Stimulated activated naive CD8-positive, alpha-beta T cell treated with anti-CD3 and anti-CD28 coated beads, Interleukin-15, Interleukin-2, amounts not matched to agents 100 ng/mL and 50 ng/mL, for 24 hours (primary cell): ENCODE data around the gene COG8.

ENCODE experiments used
- H3K27ac Mint-ChIP-seq: one replicate; pipeline ENCODE4 v1.8.0; 2021; ENCODE audit warnings: mild to moderate bottlenecking, mixed read lengths
- H3K27me3 Mint-ChIP-seq: one replicate; pipeline ENCODE4 v1.8.0; 2021; ENCODE audit warnings: mixed read lengths
- H3K36me3 Mint-ChIP-seq: one replicate; pipeline ENCODE4 v1.8.0; 2021; ENCODE audit warnings: low read depth, mixed read lengths
- H3K4me1 Mint-ChIP-seq: one replicate; pipeline ENCODE4 v1.8.0; 2021; ENCODE audit warnings: low read depth, mixed read lengths
- H3K4me3 Mint-ChIP-seq: one replicate; pipeline ENCODE4 v1.8.0; 2021; ENCODE audit warnings: mild to moderate bottlenecking, mixed read lengths
- H3K9me3 Mint-ChIP-seq: one replicate; pipeline ENCODE4 v1.8.0; 2021; ENCODE audit warnings: mixed read lengths

Gene COG8

GRCh38 chr16:69318911-69319289 is 20.5 kb downstream of the COG8 start:
- Mint-ChIP-seq H3K9me3 (no peaks in the 10 kb centered on the region), H3K27ac (no peak overlapping the region), H3K27me3 (no peaks in the 10 kb centered on the region), H3K4me3 (no peak overlapping the region), H3K36me3 (peaks cover 53% of the 10 kb centered on the region), H3K4me1 (peaks cover 1% of the 10 kb centered on the region)

DNA sequence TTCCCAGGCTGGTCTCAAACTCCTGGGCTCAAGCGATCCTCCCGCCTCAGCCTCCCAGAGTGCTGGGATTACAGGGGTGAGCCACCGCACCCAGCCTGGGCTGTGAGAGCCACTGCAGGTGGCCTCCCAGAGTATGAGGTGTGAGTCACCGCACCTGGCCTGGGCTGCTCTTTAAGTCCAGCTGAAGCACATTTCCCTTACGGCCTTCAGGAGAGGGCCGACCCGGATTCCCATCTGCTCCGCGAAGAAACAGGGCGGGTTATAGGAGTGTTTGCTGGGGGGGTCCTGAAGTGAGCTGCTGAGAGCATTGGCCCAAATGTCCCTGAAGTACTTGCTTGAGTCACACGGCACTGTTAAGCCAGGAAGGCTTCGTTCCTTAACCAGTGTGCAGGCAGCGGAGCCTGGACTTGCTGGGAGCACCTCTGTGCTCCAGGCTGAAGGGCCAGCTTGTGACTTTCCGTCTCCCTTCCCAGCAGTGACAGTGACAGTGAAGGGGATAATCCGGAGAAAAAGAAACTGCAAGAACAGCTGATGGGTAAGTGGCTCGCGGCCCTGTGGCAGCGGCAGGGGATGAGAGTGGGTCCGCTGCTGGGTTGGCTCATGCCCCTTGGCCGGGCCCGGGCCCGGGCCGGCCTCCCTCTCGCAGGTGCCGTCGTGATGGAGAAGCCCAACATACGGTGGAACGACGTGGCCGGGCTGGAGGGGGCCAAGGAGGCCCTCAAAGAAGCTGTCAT is 21.0 kb downstream of the COG8 start:
- H3K27me3 Mint-ChIP-seq, result no peaks in the 10 kb centered on the region
- no peaks in the 10 kb centered on the region for H3K9me3 Mint-ChIP-seq
- H3K27ac Mint-ChIP-seq, result no peak overlapping the region
- peaks cover 7% of the 10 kb centered on the region for H3K4me1 Mint-ChIP-seq
- peaks cover 58% of the 10 kb centered on the region for H3K36me3 Mint-ChIP-seq
- no peak overlapping the region for H3K4me3 Mint-ChIP-seq

- peaks cover 55% of the 10 kb centered on the region for H3K36me3 Mint-ChIP-seq
- no peak overlapping the region for H3K4me3 Mint-ChIP-seq
- H3K9me3 Mint-ChIP-seq, result no peaks in the 10 kb centered on the region
- H3K27me3 Mint-ChIP-seq, result no peaks in the 10 kb centered on the region
- H3K4me1 Mint-ChIP-seq, result peaks cover 17% of the 10 kb centered on the region
- no peak overlapping the region for H3K27ac Mint-ChIP-seq
Observed at GRCh38 chr16:69316595-69317034, 22.7 kb downstream of the COG8 start.

DNA sequence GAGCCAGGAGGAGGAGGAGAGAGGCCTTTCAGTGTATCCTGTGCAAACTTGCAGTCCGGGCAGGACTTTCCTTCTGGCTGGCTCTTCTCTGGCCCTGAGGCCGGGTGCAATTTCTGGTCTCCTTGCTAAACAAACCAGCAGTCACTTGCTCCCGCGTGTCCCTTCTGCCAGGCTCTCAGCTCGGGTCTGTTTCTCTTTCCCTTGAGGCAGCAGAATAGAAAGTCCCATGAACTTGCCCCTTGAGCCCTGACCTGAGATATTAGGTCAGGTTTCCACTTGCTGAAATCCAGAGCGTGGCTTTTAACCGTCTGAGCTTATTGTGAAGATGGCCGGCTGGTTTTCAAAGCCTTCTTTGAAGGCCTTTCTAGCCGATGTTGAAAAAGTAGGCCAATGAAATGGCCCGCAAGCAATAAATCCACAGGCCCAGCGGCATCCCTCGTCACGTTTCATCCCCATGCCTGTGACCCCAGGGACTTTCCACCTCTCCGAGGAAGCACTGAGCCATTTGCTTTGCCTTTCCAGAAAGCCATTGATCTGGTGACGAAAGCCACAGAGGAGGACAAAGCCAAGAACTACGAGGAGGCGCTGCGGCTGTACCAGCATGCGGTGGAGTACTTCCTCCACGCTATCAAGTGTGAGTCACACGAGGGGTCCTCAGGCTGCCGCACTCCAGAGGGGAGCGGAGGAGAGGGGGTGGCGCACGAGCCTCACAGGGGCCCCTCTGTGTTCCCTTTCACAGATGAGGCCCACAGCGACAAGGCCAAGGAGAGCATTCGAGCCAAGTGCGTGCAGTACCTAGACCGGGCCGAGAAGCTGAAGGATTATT is 23.7 kb downstream of the COG8 start:
- Mint-ChIP-seq H3K27ac (no peak overlapping the region), H3K36me3 (peaks cover 46% of the 10 kb centered on the region), H3K4me3 (no peak overlapping the region), H3K4me1 (peaks cover 19% of the 10 kb centered on the region), H3K27me3 (no peaks in the 10 kb centered on the region), H3K9me3 (no peaks in the 10 kb centered on the region)

DNA sequence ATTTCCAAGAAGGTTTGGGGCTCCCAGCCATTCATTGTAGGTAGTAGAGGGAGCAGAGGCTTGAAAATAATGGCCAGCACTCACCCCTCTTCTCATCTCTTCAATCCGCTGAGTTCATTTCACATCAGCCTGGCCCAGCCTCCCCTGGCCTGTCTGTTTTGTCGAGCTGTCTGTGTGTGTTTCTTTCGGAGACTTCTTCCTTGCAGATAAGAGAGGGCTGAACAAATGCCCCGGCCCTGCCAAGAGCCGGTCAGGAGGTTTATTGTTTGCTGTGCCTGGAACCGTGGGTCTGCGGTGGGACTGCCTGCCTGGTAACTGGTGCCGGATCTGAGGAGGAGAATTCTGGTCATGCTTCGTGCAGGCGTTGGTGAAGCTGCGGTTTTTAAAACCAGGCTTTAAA is 24.8 kb downstream of the COG8 start:
- Mint-ChIP-seq H3K9me3 (no peaks in the 10 kb centered on the region), H3K27me3 (no peaks in the 10 kb centered on the region), H3K27ac (peak overlapping the region; percentile 26), H3K4me3 (no peak overlapping the region), H3K36me3 (peaks cover 40% of the 10 kb centered on the region), H3K4me1 (peaks cover 23% of the 10 kb centered on the region)

DNA sequence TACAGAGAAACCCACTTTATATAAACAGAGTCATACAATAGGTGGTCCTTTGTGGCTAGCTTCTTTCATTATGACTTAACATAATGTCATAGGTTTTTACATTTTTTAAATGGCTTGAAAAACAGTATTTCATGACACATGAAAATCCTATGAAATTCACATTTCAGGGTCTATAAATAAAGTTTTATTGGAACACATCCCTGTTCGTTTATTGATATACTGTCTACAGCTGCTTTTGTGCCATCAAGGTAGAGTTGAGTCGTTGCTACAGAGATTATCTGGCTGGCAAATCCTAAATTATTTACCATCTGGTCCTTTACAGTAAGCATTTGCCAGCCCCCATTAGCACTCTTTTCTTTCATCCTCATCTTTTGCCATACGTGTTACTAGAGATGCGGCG is 25.9 kb downstream of the COG8 start:
- no peaks in the 10 kb centered on the region for H3K27me3 Mint-ChIP-seq
- H3K4me3 Mint-ChIP-seq, result peak overlapping the region; percentile 69
- H3K9me3 Mint-ChIP-seq, result no peaks in the 10 kb centered on the region
- peak overlapping the region; percentile 80 for H3K27ac Mint-ChIP-seq
- peaks cover 23% of the 10 kb centered on the region for H3K4me1 Mint-ChIP-seq
- H3K36me3 Mint-ChIP-seq, result peaks cover 31% of the 10 kb centered on the region

DNA sequence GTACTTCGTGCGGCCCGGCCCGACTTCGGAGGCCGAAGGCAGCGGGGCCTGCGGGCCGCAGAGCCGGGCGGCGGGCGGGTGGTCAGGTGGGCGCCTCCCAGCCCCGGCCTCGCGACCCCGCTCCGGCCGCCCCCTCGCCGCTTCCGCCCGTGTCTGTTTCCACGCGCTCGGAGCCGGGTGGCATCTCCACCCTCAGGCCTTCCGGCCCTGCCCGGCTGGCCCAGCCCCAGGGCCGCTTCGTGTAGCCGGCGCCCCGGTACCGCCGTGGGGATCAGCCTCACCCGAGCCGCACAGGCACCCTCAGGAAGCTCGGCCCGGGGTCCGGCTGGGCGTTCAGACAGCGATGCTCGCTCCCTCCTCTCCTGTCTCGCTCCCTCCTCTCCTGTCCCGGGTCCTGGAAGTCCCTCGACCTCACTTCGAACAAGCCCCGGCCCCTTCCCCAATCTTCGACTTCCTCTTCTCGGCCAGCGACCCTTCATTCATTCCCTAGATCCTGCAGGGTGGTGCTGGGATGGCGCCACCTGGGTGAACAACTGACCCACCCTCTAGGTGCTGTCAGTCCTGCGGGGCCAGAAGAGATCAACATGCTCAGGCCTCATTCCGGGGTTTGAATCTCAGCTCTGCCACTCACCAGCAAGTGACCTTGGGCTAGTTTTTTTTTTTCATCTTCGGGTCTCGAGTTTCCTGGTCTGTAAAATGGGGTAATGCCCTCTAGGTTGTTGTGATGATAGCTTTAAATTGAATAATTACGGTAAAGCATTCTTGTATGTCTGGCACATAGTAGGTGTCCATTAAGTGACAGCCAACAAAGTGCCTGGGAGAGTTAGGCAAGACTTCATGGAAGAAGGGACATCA is 27.6 kb downstream of the COG8 start:
- peaks cover 27% of the 10 kb centered on the region for H3K36me3 Mint-ChIP-seq
- H3K4me3 Mint-ChIP-seq, result peak overlapping the region; percentile 98
- H3K9me3 Mint-ChIP-seq, result no peaks in the 10 kb centered on the region
- peak overlapping the region; percentile 94 for H3K27ac Mint-ChIP-seq
- H3K4me1 Mint-ChIP-seq, result peaks cover 23% of the 10 kb centered on the region
- no peaks in the 10 kb centered on the region for H3K27me3 Mint-ChIP-seq

DNA sequence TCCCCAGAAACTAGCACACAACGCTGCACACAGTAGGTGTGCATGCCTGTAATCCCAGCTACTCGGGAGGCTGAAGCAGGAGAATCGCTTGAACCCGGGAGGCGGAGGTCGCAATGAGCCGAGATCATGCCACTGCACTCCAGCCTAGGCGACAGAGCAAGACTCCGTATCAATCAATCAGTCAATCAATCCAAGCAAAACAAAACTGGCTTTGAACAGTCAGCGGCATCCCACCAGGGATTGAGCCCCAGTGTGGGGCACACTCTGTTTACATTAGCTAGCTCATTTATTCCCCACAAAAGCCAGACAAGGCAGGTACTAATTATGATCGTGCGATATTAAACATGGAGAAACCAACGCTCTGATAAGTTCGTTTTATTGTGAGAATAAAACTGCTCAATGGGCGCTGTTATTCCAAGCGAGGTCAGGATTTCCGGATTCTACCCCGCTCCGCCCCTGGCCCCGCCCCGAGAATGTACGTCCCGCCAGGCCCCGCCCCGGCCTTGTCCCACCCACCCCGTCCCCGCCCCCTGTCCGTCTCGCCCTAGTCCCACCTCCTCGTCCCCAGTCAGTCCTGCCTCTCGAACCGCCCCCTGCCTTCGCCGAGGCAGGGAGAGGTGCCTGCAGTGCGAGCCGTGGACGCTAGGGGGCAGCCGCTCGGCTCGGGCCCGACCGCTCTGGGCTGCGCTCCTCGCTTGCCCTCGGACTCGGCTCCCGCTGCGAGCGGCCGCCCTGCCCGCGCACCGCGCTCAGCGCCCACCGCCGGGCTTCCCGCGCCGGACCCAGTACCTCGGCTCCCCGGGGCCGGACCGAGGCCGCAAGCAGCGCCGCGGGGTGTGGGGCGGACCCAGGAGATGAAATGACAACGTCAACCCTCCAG is 28.5 kb downstream of the COG8 start, which contains the start of gene VPS4A:
VPS4A (plus strand) TSS at position 698 of the 880 bp plus-strand sequence; CDS start at position 860, 162 bp downstream.
- Mint-ChIP-seq H3K27ac (peak within 1 kb of the TSS; percentile 94), H3K36me3 (peaks cover 18% of the 10 kb centered on the region), H3K9me3 (no peaks in the 10 kb centered on the region), H3K27me3 (no peaks in the 10 kb centered on the region), H3K4me1 (peaks cover 23% of the 10 kb centered on the region), H3K4me3 (peak within 1 kb of the TSS; percentile 98)

DNA sequence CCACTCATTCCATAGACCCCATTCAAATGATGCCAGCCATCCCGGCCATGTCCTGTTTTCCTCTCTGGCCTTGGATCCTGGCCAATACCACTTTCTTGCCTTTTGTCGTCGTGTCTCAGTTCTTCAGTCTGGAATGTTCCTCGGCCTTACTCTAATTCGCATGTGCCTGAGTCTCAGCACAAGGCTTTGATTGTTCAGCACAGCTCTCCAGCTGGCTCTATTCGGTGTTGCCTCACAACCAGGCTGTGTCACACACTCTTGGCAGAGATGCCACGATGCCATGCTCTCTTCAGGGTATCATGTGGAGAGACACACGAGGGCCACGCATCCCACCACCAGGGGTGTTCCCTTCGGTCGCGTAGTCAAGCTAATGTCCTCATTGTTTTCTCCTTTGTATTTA is 30.0 kb downstream of the COG8 start:
- Mint-ChIP-seq H3K4me1 (peaks cover 23% of the 10 kb centered on the region), H3K36me3 (peaks cover 16% of the 10 kb centered on the region), H3K9me3 (no peaks in the 10 kb centered on the region), H3K4me3 (no peak overlapping the region), H3K27ac (no peak overlapping the region), H3K27me3 (no peaks in the 10 kb centered on the region)

- H3K4me1 Mint-ChIP-seq, result peaks cover 12% of the 10 kb centered on the region
- no peak overlapping the region for H3K4me3 Mint-ChIP-seq
- no peaks in the 10 kb centered on the region for H3K27me3 Mint-ChIP-seq
- no peaks in the 10 kb centered on the region for H3K9me3 Mint-ChIP-seq
- no peak overlapping the region for H3K27ac Mint-ChIP-seq
- H3K36me3 Mint-ChIP-seq, result peaks cover 4% of the 10 kb centered on the region
Observed at GRCh38 chr16:69307856-69308255, 31.5 kb downstream of the COG8 start.

- Mint-ChIP-seq H3K27ac (no peak overlapping the region), H3K36me3 (peaks cover 2% of the 10 kb centered on the region), H3K27me3 (no peaks in the 10 kb centered on the region), H3K9me3 (no peaks in the 10 kb centered on the region), H3K4me1 (peaks cover 8% of the 10 kb centered on the region), H3K4me3 (no peak overlapping the region)
Observed at GRCh38 chr16:69307091-69307490, 32.3 kb downstream of the COG8 start.

DNA sequence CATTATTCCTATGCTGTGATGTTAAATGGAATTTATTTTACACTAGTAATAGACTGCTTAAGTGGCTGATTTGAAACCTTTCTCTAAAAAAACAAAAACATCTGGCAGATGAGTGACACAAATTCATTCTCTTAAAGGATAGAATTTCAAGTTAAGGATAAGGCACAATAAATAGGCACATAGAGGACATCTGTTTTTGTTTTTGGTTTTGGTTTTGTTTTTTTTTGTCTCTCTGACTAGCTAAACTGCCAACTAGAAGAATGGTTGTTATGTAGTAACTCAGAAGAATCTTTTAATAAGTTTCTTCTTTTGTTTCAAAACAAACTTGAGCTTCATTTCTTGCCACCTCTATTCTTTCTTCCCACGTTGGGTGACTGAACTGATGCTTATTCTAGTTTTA is 33.3 kb downstream of the COG8 start:
- Mint-ChIP-seq H3K4me1 (peaks cover 6% of the 10 kb centered on the region), H3K9me3 (no peaks in the 10 kb centered on the region), H3K27me3 (no peaks in the 10 kb centered on the region), H3K27ac (no peak overlapping the region), H3K4me3 (no peak overlapping the region), H3K36me3 (peaks cover 5% of the 10 kb centered on the region)

DNA sequence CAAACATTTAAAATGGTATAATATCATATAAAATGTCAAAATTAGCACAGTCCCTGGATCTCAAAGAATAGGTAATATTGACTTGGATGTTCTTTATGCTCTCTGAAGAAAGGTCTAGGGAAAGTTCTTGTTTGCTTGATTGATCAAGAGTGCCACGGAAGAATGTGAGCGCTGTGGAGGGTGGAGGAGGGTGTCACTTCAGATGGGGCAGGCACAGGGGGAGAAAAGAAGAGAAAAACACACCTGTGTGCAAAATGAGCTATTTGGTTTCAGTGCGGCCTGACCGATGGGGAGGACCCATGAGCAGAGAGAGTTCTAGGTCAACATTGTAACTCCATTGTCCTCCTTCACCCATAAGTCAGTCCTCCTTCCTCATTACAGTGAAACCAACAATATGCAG is 37.1 kb downstream of the COG8 start:
- no peaks in the 10 kb centered on the region for H3K27me3 Mint-ChIP-seq
- peaks cover 10% of the 10 kb centered on the region for H3K36me3 Mint-ChIP-seq
- H3K4me3 Mint-ChIP-seq, result no peak overlapping the region
- no peak overlapping the region for H3K27ac Mint-ChIP-seq
- H3K9me3 Mint-ChIP-seq, result no peaks in the 10 kb centered on the region
- no peaks in the 10 kb centered on the region for H3K4me1 Mint-ChIP-seq

- no peaks in the 10 kb centered on the region for H3K9me3 Mint-ChIP-seq
- H3K36me3 Mint-ChIP-seq, result peaks cover 10% of the 10 kb centered on the region
- H3K27me3 Mint-ChIP-seq, result no peaks in the 10 kb centered on the region
- no peak overlapping the region for H3K4me3 Mint-ChIP-seq
- H3K27ac Mint-ChIP-seq, result no peak overlapping the region
- no peaks in the 10 kb centered on the region for H3K4me1 Mint-ChIP-seq
Observed at GRCh38 chr16:69301861-69302260, 37.5 kb downstream of the COG8 start.
